HAP-1 (cell line): ENCODE measurements around the gene S100A2.
"Not testable (repeated sequence)": the region's sequence is repeated elsewhere in the genome, so short reads cannot be mapped to it uniquely, and the experiment has no call there.

Experiments
- DNase-seq, 2 experiments: peaks; one replicate each; pipeline ENCODE4 v3.0.0-alpha.2; 2016 to 2020; ENCODE audit warnings: low spot score in 2 of 2
- H3K27me3 ChIP-seq: fragments of 250-450 bp; sonication (Bioruptor Pico); 2 replicates; pipeline ENCODE4 v1.5.1; 2020; ENCODE audit warnings: low read depth, mild to moderate bottlenecking, moderate library complexity
- H3K36me3 ChIP-seq: fragments of 250-450 bp; sonication (Bioruptor Pico); replicated peaks from 2 replicates; pipeline ENCODE4 v1.5.1; 2020; ENCODE audit warnings: mild to moderate bottlenecking
- H3K4me1 ChIP-seq: fragments of 250-450 bp; sonication (Bioruptor Pico); 2 replicates; pipeline ENCODE4 v1.5.1; 2020; ENCODE audit warnings: mild to moderate bottlenecking
- H3K4me3 ChIP-seq: fragments of 250-450 bp; sonication (Bioruptor Pico); 2 replicates; pipeline ENCODE4 v1.5.1; 2020; ENCODE audit warnings: mild to moderate bottlenecking, moderate library complexity
- H3K9me3 ChIP-seq: fragments of 250-450 bp; sonication (Bioruptor Pico); 2 replicates; pipeline ENCODE4 v1.5.1; 2020; ENCODE audit warnings: mild to moderate bottlenecking, moderate library complexity
- in situ Hi-C: fragments of 300-500 bp; cut with MboI; formaldehyde crosslinking; loops from 3 replicates; pipeline ENCODE4 v1.14.3; 2020; ENCODE audit warnings: low sequenced_read_pairs, inconsistent platforms, mixed read lengths

Gene S100A2

DNA sequence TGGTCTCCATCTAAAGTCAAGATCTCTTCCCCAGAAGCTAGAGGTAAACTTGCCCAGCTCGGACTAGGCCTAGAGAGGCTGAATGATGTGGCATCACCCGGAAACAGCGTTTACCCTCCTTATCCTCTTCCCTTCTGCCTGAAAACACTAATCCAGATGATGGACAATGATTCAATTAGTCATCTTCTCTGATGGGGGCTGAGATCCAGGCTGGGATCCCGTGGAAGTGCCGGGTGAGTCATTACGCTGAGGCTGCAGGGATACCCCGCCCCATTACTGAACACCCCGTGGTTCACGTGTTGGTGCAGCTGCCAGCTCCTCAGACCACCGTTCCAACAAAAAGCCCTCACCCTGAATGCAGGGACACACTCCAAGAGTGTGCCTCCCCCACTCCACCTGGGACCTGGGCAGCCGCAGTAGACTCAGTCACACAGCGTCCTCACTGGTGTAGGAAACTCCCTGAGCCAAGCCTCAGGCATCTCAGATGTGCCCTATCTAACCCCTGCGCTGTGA, 31.9 kb downstream of the S100A2 start:
- H3K27me3 ChIP-seq, result no peaks in the 10 kb centered on the region
- in situ Hi-C loops, result no loop called here
- H3K4me1 ChIP-seq, result peaks cover 13% of the 10 kb centered on the region
- H3K9me3 ChIP-seq, result no peaks in the 10 kb centered on the region
- no peak overlapping the region for H3K4me3 ChIP-seq
- no peaks in the 10 kb centered on the region for H3K36me3 ChIP-seq
- DNase-seq, result no peak

DNA sequence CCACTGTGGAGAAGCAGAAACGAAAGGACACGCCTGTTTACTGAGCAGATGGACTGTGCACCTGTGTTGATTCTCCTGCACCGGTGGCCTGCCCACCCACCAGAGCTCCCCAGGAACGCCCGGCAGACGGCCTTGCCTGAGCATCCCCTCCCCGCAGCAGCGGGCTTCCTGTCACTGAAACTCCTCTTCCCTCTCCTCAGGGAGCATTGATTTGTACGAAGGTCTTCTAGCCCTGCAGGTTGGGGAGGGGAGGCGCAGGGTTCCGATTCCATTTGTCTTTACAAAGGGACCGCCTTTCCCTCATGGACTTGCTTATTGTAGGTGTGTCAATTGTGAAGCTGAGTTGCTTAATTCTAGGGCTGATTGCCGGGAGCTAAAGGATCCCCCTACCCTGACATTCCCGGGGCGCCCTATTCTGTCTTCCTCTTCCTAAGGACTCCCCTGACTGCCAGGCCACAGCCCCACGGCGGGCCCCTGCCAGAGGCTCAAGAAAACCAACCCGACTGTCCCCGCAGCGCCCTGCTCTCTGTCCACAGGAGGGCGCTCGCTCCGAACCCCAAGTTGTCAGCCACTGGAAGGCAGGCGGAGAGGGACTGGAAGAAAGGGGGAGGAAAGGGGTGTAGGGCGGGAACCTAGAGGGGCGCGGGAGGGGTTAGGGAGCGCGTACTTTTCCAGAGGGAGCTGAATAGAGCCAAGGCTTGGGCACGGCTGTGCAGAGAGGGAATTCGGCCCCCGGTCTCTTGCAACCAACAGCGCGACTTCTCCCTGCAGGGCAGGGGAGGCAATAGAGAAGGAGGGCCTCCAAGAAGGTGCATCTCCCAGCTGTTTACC, 32.7 kb downstream of the S100A2 start:
- DNase-seq, result peak; percentile 40 to 80
- peaks cover 7% of the 10 kb centered on the region for H3K4me1 ChIP-seq

DNA sequence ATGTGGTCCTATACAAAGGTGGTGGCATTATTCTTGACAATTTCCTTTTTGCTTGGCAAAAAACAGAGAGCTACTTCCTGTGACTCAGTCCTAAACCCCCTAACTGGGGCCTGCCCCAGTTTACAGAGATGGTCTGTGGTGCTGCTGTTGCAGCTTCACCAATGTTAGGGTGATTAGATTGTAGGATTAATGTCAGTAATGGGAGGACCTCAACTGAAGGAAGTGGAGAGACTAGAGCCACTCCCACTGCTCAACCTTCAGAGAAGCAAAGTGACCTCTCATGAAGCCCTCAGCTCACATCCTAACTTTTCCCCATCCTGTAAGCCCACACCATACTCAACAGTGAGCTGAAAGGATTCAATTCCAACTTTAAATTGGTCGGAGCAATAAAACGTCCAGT, 33.5 kb downstream of the S100A2 start:
- no peak for DNase-seq
- H3K4me3 ChIP-seq, result no peak overlapping the region
- no peaks in the 10 kb centered on the region for H3K27me3 ChIP-seq
- no peaks in the 10 kb centered on the region for H3K36me3 ChIP-seq
- in situ Hi-C loops, result no loop called here
- H3K4me1 ChIP-seq, result peaks cover 7% of the 10 kb centered on the region
- no peaks in the 10 kb centered on the region for H3K9me3 ChIP-seq

More for the DNA sequence above, 32.7 kb downstream of the S100A2 start:
- no peaks in the 10 kb centered on the region for H3K36me3 ChIP-seq
- no peak overlapping the region for H3K4me3 ChIP-seq
- H3K27me3 ChIP-seq, result no peaks in the 10 kb centered on the region
- in situ Hi-C loops, result no loop called here
- H3K9me3 ChIP-seq, result no peaks in the 10 kb centered on the region

DNA sequence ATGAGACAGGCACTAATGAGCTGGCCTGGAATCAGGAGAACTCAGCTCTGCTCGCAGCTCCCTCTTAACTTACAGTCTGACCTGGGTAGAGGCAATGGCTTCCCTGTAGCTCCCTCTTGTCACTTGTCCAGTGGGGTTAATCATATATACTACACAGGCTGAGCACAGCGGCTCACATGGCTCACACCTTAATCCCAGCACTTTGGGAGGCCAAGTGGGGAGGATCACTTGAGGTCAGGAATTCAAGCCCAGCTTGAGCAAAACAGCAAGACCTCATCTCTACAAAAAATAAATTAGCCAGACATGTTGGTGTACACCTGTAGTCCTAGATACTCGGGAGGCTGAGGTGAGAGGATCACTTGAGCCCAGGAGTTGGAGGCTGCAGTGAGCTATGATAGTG, 34.0 kb downstream of the S100A2 start:
- Histone ChIP-seq H3K27me3 (no peaks in the 10 kb centered on the region), H3K4me3 (no peak overlapping the region), H3K4me1 (peaks cover 6% of the 10 kb centered on the region), H3K36me3 (no peaks in the 10 kb centered on the region), H3K9me3 (no peaks in the 10 kb centered on the region)
- in situ Hi-C loops, result no loop called here
- DNase-seq, result no peak

DNA sequence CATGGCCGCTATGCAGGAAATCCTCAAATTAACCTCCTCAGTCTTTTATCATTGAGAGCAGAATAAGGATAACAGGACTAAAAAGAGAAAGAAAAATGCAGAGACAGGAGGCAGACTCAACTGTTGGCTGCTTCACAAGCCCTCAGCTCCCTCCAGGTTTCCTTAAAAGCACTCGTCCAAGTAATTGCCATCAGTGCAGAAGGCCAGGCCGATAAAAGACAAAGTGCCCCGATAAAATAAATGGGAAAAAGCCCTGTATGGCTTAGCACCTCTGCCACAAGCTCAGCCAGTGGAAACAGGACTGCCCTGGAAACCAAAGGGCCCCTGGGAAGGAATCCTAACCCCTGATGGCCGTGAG, 38.0 kb downstream of the S100A2 start:
- in situ Hi-C loops, result no loop called here
- H3K36me3 ChIP-seq, result no peaks in the 10 kb centered on the region
- no peaks in the 10 kb centered on the region for H3K9me3 ChIP-seq
- H3K4me3 ChIP-seq, result no peak overlapping the region
- DNase-seq, result no peak
- H3K27me3 ChIP-seq, result no peaks in the 10 kb centered on the region
- H3K4me1 ChIP-seq, result peaks cover 11% of the 10 kb centered on the region

DNA sequence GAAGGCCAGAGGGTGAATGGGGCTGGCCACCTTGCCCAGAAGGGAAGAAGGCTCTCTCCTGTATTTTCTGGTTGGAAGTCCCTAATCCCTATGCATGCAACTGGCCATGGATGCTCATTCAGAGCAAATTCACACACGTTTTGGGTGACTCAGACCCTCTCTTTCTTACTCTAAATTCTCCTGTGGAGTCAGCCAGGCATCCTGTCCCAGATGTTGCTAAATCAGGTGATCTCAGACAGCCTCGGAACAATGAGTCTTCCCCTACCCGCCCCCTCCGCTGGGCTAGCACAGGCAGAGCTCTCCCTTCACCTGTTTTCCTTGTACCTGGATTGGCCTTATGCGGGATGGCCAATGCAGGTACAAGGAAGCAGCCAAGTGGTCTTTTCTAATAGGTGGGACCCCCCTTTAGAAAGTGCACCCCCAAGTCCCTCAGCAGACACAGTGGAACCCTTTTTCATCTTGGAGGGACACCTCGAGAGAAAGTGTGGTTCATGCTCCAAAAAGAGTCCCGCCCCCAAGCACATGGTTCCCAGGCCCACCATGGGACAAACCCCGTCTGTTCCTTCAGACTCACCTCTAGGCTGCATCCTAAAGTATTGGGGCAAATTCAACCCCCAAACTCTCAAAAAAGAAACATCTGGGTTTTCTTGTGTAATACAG, 38.5 kb downstream of the S100A2 start:
- H3K36me3 ChIP-seq, result no peaks in the 10 kb centered on the region
- H3K27me3 ChIP-seq, result no peaks in the 10 kb centered on the region
- in situ Hi-C loops, result no loop called here
- H3K9me3 ChIP-seq, result no peaks in the 10 kb centered on the region
- DNase-seq, result no peak
- no peak overlapping the region for H3K4me3 ChIP-seq
- H3K4me1 ChIP-seq, result peaks cover 11% of the 10 kb centered on the region

DNA sequence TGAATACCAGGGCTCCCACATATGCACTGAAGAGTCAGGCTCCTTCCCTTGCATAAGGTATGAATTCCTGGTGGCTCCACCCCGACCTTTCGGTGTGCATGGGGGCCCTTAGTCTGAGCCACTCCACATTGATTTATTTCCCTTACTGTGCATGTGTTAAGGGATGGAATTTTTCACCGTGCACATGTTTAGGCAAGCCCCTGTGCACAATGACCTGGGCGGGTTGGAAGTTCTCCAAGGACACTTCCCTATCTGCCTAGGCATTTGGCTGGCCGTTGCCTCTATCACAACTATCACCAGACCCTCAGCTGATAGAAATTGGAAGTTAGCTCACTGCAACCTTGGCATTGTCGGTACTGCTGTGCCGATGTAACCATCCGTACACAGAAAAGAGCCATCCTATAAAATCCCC, 39.5 kb downstream of the S100A2 start:
- peak; percentile 39 to 77 for DNase-seq
- Histone ChIP-seq H3K4me1 (peaks cover 11% of the 10 kb centered on the region), H3K27me3 (no peaks in the 10 kb centered on the region), H3K4me3 (no peak overlapping the region), H3K36me3 (no peaks in the 10 kb centered on the region), H3K9me3 (no peaks in the 10 kb centered on the region)
- in situ Hi-C loops, result no loop called here

DNA sequence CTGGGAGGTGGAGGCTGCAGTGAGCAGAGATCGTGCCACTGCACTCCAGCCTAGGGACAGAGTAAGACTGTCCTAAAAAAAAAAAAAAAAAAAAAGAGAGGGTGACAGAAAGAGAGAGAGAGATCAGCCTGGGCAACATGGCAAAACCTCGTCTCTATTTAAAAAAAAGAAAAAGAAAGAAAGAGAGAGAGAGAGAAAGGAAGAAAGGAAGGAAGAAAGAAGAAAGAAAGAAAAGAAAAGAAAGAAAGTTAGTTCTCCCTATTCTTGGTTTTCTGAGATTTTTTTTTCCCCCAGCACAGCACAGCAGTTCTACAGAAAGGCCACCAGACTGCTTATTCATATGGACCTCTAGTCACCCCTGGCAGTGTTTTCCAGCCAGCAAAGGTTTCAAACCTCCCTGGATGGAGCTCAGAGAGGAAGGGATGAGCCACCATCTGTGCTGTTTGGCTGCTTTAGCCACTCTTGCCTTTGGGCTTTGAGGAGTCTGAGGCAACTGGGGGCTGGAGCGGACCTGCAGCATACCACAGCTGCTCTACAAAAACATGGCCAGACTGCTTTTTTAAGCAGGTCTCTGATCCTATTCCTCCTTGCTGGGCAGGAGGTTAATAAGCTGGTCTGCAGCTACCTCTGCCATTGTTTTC, 40.4 kb downstream of the S100A2 start:
- H3K9me3 ChIP-seq, result no peaks in the 10 kb centered on the region
- DNase-seq, result no peak
- in situ Hi-C loops, result no loop called here
- H3K4me1 ChIP-seq, result peaks cover 11% of the 10 kb centered on the region
- H3K36me3 ChIP-seq, result no peaks in the 10 kb centered on the region
- H3K4me3 ChIP-seq, result no peak overlapping the region
- H3K27me3 ChIP-seq, result no peaks in the 10 kb centered on the region

DNA sequence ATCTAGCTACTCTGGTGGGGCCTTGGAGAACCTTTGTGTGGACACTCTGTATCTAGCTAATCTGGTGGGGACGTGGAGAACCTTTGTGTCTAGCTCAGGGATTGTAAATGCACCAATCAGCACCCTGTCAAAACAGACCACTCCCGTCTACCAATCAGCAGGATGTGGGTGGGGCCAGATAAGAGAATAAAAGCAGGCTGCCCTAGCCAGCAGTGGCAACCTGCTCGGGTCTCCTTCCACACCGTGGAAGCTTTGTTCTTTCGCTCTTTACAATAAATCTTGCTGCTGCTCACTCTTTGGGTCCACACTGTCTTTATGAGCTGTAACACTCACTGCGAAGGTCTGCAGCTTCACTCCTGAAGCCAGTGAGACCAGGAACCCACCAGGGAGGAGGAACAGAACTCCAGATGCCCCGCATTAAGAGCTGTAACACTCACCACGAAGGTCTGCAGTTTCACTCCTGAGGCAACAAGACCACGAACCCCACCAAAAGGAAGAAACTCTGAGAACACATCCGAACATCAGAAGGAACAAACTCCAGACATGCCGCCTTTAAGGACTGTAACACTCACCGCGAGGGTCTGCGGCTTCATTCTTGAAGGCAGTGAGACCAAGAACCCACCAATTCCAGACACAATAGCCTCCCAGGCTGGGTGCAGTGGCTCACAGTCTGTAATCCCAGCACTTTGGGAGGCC, 43.1 kb downstream of the S100A2 start:
- in situ Hi-C loops, H3K4me3 ChIP-seq, H3K27me3 ChIP-seq, DNase-seq, H3K9me3 ChIP-seq, H3K36me3 ChIP-seq: not testable (repeated sequence)
- H3K4me1 ChIP-seq, result peaks cover 11% of the 10 kb centered on the region

DNA sequence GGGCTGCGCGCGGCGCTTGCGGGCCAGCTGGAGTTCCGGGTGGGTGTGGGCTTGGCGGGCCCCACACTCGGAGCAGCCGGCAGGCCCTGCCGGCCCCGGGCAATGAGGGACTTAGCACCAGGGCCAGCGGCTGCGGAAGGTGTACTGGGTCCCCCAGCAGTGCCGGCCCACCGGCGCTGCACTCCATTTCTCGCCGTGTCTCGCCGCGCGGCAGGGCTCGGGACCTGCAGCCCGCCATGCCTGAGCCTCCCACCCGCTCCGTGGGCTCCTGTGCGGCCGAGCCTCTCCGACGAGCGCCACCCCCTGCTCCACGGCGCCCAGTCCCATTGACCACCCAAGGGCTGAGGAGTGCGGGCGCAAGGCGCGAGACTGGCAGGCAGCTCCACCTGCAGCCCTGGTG, 43.8 kb downstream of the S100A2 start:
- in situ Hi-C loops, H3K9me3 ChIP-seq, DNase-seq, H3K4me3 ChIP-seq, H3K36me3 ChIP-seq, H3K27me3 ChIP-seq: not testable (repeated sequence)
- H3K4me1 ChIP-seq, result peaks cover 11% of the 10 kb centered on the region

DNA sequence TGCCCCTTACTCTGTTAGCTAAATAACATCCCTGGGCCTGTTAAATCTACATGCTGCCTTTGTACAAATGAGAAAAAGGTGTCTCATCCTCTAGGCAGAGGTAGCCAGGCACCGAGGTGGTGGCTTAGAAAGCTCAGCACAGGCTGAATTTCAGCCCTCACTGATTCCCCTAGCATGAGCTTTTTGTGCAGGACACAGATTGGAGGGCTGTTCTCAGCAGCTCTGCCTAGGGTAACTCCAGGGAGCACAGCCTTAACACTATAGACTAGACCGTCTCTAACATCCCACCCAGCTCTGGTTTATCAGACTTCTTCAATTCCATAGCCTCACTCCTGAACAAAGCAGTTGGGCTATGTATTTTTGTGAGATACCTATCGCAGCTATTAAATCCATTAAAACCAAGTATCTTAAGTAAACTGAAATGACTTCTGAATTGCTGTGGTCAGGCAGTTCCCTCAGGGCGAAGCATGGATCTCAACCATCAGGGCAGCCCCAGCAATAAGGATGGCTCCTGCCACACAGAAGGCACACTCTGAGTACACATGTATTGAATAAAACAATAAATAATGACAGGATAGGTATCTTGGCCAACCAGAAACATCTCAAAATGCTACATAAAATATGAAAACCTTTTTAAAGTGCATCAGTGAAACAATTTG, 44.7 kb downstream of the S100A2 start:
- Histone ChIP-seq H3K4me1 (peaks cover 4% of the 10 kb centered on the region), H3K9me3 (no peaks in the 10 kb centered on the region), H3K4me3 (no peak overlapping the region), H3K27me3 (no peaks in the 10 kb centered on the region), H3K36me3 (no peaks in the 10 kb centered on the region)
- no peak for DNase-seq
- in situ Hi-C loops, result no loop called here

DNA sequence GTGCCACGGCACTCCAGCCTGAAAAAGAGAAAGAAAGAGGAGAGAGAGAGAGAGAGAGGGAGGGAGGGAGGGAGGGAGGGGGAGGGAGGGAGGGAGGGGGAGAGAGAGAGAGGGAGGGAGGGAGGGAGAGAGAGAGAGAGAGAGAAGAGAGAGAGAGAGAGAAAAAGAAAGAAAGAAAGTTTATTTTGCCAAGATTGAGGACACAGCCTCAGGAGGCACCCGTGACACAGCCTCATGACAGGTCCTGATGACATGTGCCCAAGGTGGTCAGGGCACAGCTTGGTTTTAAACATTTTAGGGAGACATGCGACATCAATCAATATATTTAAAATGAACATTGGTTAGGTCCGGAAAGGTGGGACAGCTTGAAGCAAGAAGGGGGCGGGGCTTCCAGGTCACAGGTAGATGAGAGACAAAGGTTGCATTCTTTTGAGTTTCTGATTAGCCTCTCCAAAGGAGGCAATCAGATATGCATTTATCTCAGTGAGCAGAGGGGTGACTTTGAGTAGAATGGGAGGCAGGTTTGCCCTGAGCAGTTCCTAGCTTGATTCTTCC, 45.4 kb downstream of the S100A2 start:
- H3K9me3 ChIP-seq, DNase-seq, H3K36me3 ChIP-seq, H3K27me3 ChIP-seq, H3K4me1 ChIP-seq, in situ Hi-C loops, H3K4me3 ChIP-seq: not testable (repeated sequence)

DNA sequence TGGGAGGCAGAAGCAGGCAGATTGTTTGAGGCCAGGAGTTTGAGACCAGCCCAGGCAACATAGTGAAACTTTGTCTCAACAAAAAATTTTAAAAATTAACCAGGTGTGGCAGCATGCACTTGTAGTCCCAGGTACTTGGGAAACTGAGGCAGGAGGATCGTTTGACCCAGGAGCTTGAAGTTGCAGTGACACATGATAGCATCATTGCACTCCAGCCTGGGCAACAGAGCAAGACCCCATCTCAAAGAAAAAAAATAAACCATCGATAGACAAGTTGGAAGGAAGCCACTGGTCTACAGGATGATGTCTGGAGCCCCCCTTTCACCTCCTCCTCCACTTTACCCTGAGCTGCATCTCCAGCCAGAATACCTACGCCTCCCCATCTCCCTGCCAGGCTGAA, 46.4 kb downstream of the S100A2 start:
- Histone ChIP-seq H3K27me3 (no peaks in the 10 kb centered on the region), H3K4me3 (no peak overlapping the region), H3K36me3 (no peaks in the 10 kb centered on the region), H3K4me1 (no peaks in the 10 kb centered on the region), H3K9me3 (no peaks in the 10 kb centered on the region)
- no peak for DNase-seq
- in situ Hi-C loops, result loop anchor here (10.0 kb wide), 1 partner anchor 46 kb away; the partner anchor contains the start of gene S100A2
